Lung (tissue), 12 donors: Measurements from ENCODE around the gene LMBR1L. TPM values are rescaled to one million over a fixed set of nuclear protein-coding genes. Genes with fewer than 3 reads are reported as not detected.

ENCODE experiments used
- ATAC-seq: fragments of 200-7000 bp; cut with Tn5 transposase; one replicate; pipeline ENCODE4 v1.9.1; 2020; ENCODE audit warnings: moderate number of reproducible peaks; ENCODE audit not compliant: insufficient read depth, low FRiP score
- DNase-seq, 3 donors: peaks; one replicate each; pipeline ENCODE4 v3.0.0-alpha.2; 2013 to 2017
- H3K27ac ChIP-seq, 2 donors: one replicate each; pipeline ENCODE4 v1.5.1; 2013; ENCODE audit warnings: mild to moderate bottlenecking in 2 of 2, moderate library complexity in 2 of 2, control low read depth in 1 of 2, inconsistent platforms in 1 of 2, low read depth in 1 of 2, low read length in 1 of 2
- H3K27me3 ChIP-seq, 3 donors: one replicate each; pipeline ENCODE4 v1.5.1; 2013; ENCODE audit warnings: low read length in 2 of 3; ENCODE audit not compliant: control insufficient read depth in 3 of 3, insufficient read depth in 3 of 3
- H3K36me3 ChIP-seq, 4 donors: one replicate each; pipeline ENCODE4 v1.5.1; 2013; ENCODE audit warnings: low read length in 4 of 4, mild to moderate bottlenecking in 1 of 4, moderate library complexity in 1 of 4; ENCODE audit not compliant: control insufficient read depth in 4 of 4, insufficient read depth in 4 of 4
- H3K4me1 ChIP-seq, 5 donors: one replicate each; pipeline ENCODE4 v1.5.1; 2013; ENCODE audit warnings: low read length in 5 of 5, mild to moderate bottlenecking in 2 of 5, moderate library complexity in 1 of 5; ENCODE audit not compliant: control insufficient read depth in 5 of 5, insufficient read depth in 5 of 5
- H3K4me3 ChIP-seq: one replicate; pipeline ENCODE4 v1.5.1; 2013; ENCODE audit warnings: mild to moderate bottlenecking, control low read depth, moderate library complexity
- H3K9ac ChIP-seq, 2 donors: one replicate each; pipeline ENCODE4 v1.5.1; 2013; ENCODE audit warnings: low read length in 2 of 2, control low read depth in 1 of 2; ENCODE audit not compliant: insufficient read depth in 1 of 2
- H3K9me3 ChIP-seq, 4 donors: one replicate each; pipeline ENCODE4 v1.5.1; 2013; ENCODE audit warnings: low read length in 3 of 4, mild to moderate bottlenecking in 1 of 4, moderate library complexity in 1 of 4; ENCODE audit not compliant: control insufficient read depth in 4 of 4, insufficient read depth in 3 of 4
- CTCF ChIP-seq: IDR thresholded peaks from 2 replicates; pipeline ENCODE4 v1.5.1; 2012; ENCODE audit warnings: mild to moderate bottlenecking; ENCODE audit errors: control extremely low read depth, extremely low read depth
- WGBS, 2 donors: extraction: QIAGEN DNeasy Blood & Tissue Kit; methylation state at CpG; one replicate each; pipeline ENCODE4 v1.1.7; 2013; 5-methylcytosine and 5-hydroxymethylcytosine counted together
- polyA plus RNA-seq, 2 donors: library from polyadenylated mRNA; stranded (reverse); fragments of 200-250 nt; gene quantifications; one replicate each; pipeline ENCODE4 v1.2.1, GENCODE V29; 2013
- total RNA-seq, 2 donors: library from RNA; depleted of rRNA in 1 of 2; stranded (reverse); fragments of >200 nt in 1 of 2; gene quantifications; one replicate each; pipeline ENCODE4 v1.2.1, GENCODE V29; 2014 to 2021
- donor health status: control.
- donor health status: control.
- donor health status: Bipolar disorder and iron deficiency.
- donor health status: healthy.
- donor health status: DM: yes; HTN: yes; CAD: no.

LMBR1L gene
- total and polyA plus RNA-seq, 4 donors: 34.8 to 70.1 (median 38.7) TPM

- H3K4me1 ChIP-seq: peaks cover 11 to 50% (median 20%) of the 10 kb centered on the region in 5 donors
- peak overlapping the region; percentile 98 to 99 for H3K27ac ChIP-seq
- no peak for ATAC-seq
- peaks cover 0 to 8% (median 5%) of the 10 kb centered on the region in 4 donors for H3K36me3 ChIP-seq
- no peaks in the 10 kb centered on the region for H3K9me3 ChIP-seq
- 0% methylated on average over 50 to 70 of the region's 70 CpGs for WGBS, 2 donors
- no peak for TF ChIP-seq CTCF
- H3K27me3 ChIP-seq: no peaks in the 10 kb centered on the region
- peak overlapping the region; percentile 56 to 82 for H3K9ac ChIP-seq
- H3K4me3 ChIP-seq: peak overlapping the region; percentile 91
- DNase-seq: peak in 1 of 3 donors; percentile 19
Observed at GRCh38 chr12:49059299-49060171, 51.1 kb downstream of the LMBR1L start.

- Histone ChIP-seq H3K27ac (peak overlapping the region in 1 of 2 donors; percentile 98), H3K4me3 (peak overlapping the region; percentile 91), H3K9ac (peak overlapping the region; percentile 56 to 82), H3K36me3 (peaks cover 0 to 9% (median 7%) of the 10 kb centered on the region in 4 donors), H3K4me1 (peaks cover 11 to 50% (median 20%) of the 10 kb centered on the region in 5 donors), H3K9me3 (no peaks in the 10 kb centered on the region), H3K27me3 (no peaks in the 10 kb centered on the region)
- TF ChIP-seq CTCF: no peak
- ATAC-seq (no peak), DNase-seq (no peak)
- WGBS, 2 donors: 0% methylated on average over 1 of the region's 1 CpG
Observed at GRCh38 chr12:49059045-49059298, 51.7 kb downstream of the LMBR1L start.

- H3K27me3 ChIP-seq: no peaks in the 10 kb centered on the region
- WGBS, 2 donors: 6 to 7% methylated on average over 5 of the region's 5 CpGs
- DNase-seq (no peak), ATAC-seq (no peak)
- peaks cover 0 to 13% (median 7%) of the 10 kb centered on the region in 4 donors for H3K36me3 ChIP-seq
- peak overlapping the region in 1 of 2 donors; percentile 98 for H3K27ac ChIP-seq
- H3K9ac ChIP-seq: peak overlapping the region; percentile 56 to 82
- peak overlapping the region; percentile 91 for H3K4me3 ChIP-seq
- no peaks in the 10 kb centered on the region for H3K9me3 ChIP-seq
- no peak for TF ChIP-seq CTCF
- peaks cover 11 to 50% (median 20%) of the 10 kb centered on the region in 5 donors for H3K4me1 ChIP-seq
Observed at GRCh38 chr12:49058366-49059044, 52.1 kb downstream of the LMBR1L start.
